NCI-H345 treated with DMSO at 0.1 percent for 48 hours (cell line): ENCODE measurements around the gene ITCH.
"Not testable (repeated sequence)": the region's sequence is repeated elsewhere in the genome, so short reads cannot be mapped to it uniquely, and the experiment has no call there.

Experiments
- DNase-seq: peaks from one replicate; lab custom pipeline; 2025; ENCODE audit not compliant: unreplicated experiment; lab: John Stamatoyannopoulos, UW

ITCH gene

GRCh38 chr20:34410336-34410735 lies 47.3 kb downstream of the ITCH start:
- DNase-seq, result no peak

- no peak for DNase-seq
Observed at GRCh38 chr20:34412453-34412852, 49.4 kb downstream of the ITCH start.

GRCh38 chr20:34414525-34414924 lies 51.5 kb downstream of the ITCH start:
- not testable (repeated sequence) for DNase-seq

- DNase-seq, result no peak
Observed at GRCh38 chr20:34415079-34415478, 52.0 kb downstream of the ITCH start.

- no peak for DNase-seq
Observed at GRCh38 chr20:34420146-34420545, 57.1 kb downstream of the ITCH start.

- no peak for DNase-seq
Observed at GRCh38 chr20:34420975-34421374, 57.9 kb downstream of the ITCH start.

- DNase-seq, result no peak
Observed at GRCh38 chr20:34421766-34422466, 58.8 kb downstream of the ITCH start.

- DNase-seq, result not testable (repeated sequence)
Observed at GRCh38 chr20:34425032-34425690, 62.1 kb downstream of the ITCH start.

GRCh38 chr20:34426026-34426425 lies 63.0 kb downstream of the ITCH start:
- DNase-seq, result no peak

- DNase-seq, result no peak
Observed at GRCh38 chr20:34427331-34427730, 64.3 kb downstream of the ITCH start.

GRCh38 chr20:34427784-34428183 lies 64.7 kb downstream of the ITCH start:
- DNase-seq, result no peak

GRCh38 chr20:34431168-34431567 lies 68.1 kb downstream of the ITCH start:
- no peak for DNase-seq

- not testable (repeated sequence) for DNase-seq
Observed at GRCh38 chr20:34432663-34433062, 69.6 kb downstream of the ITCH start.

GRCh38 chr20:34433391-34433790 lies 70.3 kb downstream of the ITCH start:
- DNase-seq, result no peak

GRCh38 chr20:34435589-34435988 lies 72.5 kb downstream of the ITCH start:
- DNase-seq, result no peak

GRCh38 chr20:34437330-34437986 lies 74.4 kb downstream of the ITCH start:
- DNase-seq, result no peak

GRCh38 chr20:34439168-34439567 lies 76.1 kb downstream of the ITCH start:
- no peak for DNase-seq

GRCh38 chr20:34441423-34441822 lies 78.3 kb downstream of the ITCH start:
- DNase-seq, result not testable (repeated sequence)

GRCh38 chr20:34443546-34443945 lies 80.5 kb downstream of the ITCH start:
- no peak for DNase-seq

GRCh38 chr20:34445177-34446065 lies 82.3 kb downstream of the ITCH start:
- no peak for DNase-seq

- DNase-seq, result no peak
Observed at GRCh38 chr20:34448517-34448916, 85.4 kb downstream of the ITCH start.
